ENCODE measurements around the gene RNF169. TPM values are rescaled to one million over a fixed set of nuclear protein-coding genes. Genes with fewer than 3 reads are reported as not detected.

Gene RNF169
- total RNA-seq, 3 donors from 2014 or later, result 12.5 to 22.0 (median 14.0) TPM

GRCh38 chr11:74847895-74848294, 99.2 kb downstream of the RNF169 start:
- no peaks in the 10 kb centered on the region for H3K9me3 ChIP-seq
- DNase-seq, result no peak
- no peaks in the 10 kb centered on the region for H3K36me3 ChIP-seq (ENCODE audit: low read depth)
- ATAC-seq, result no peak
- intact Hi-C loops (cut with DNase I, micrococcal nuclease), result no loop called here
- no peak overlapping the region for H3K4me3 ChIP-seq
- TF ChIP-seq CTCF (IDR thresholded peaks at IDR 0.05), result no peak
- H3K4me1 ChIP-seq (ENCODE audit: low read depth), result no peaks in the 10 kb centered on the region

- intact Hi-C loops (cut with DNase I, micrococcal nuclease), result no loop called here
- DNase-seq (no peak), ATAC-seq (no peak)
- TF ChIP-seq CTCF (IDR thresholded peaks at IDR 0.05), result no peak
- no peaks in the 10 kb centered on the region for H3K36me3 ChIP-seq (ENCODE audit: low read depth)
- no peaks in the 10 kb centered on the region for H3K4me1 ChIP-seq (ENCODE audit: low read depth)
- no peaks in the 10 kb centered on the region for H3K9me3 ChIP-seq
- no peak overlapping the region for H3K4me3 ChIP-seq
Observed at GRCh38 chr11:74849525-74850391, 101.1 kb downstream of the RNF169 start.

GRCh38 chr11:74853223-74853622, 104.6 kb downstream of the RNF169 start:
- Histone ChIP-seq H3K9me3 (no peaks in the 10 kb centered on the region), H3K4me3 (no peak overlapping the region), H3K4me1 (ENCODE audit: low read depth) (no peaks in the 10 kb centered on the region), H3K36me3 (ENCODE audit: low read depth) (no peaks in the 10 kb centered on the region)
- ATAC-seq, result no peak
- no peak for DNase-seq
- intact Hi-C loops (cut with DNase I, micrococcal nuclease), result no loop called here
- no peak for TF ChIP-seq CTCF (IDR thresholded peaks at IDR 0.05)

- intact Hi-C loops (cut with DNase I, micrococcal nuclease), result no loop called here
- H3K36me3 ChIP-seq (ENCODE audit: low read depth), result no peaks in the 10 kb centered on the region
- H3K4me1 ChIP-seq (ENCODE audit: low read depth), result no peaks in the 10 kb centered on the region
- ATAC-seq, result no peak
- no peak for TF ChIP-seq CTCF (IDR thresholded peaks at IDR 0.05)
- H3K9me3 ChIP-seq, result peaks cover 22% of the 10 kb centered on the region
- no peak overlapping the region for H3K4me3 ChIP-seq
- DNase-seq, result no peak
Observed at GRCh38 chr11:74860743-74861142, 112.1 kb downstream of the RNF169 start.

- ATAC-seq (no peak), DNase-seq (no peak)
- no peak for TF ChIP-seq CTCF (IDR thresholded peaks at IDR 0.05)
- intact Hi-C loops (cut with DNase I, micrococcal nuclease), result no loop called here
- Histone ChIP-seq H3K9me3 (peaks cover 49% of the 10 kb centered on the region), H3K4me1 (ENCODE audit: low read depth) (no peaks in the 10 kb centered on the region), H3K36me3 (ENCODE audit: low read depth) (no peaks in the 10 kb centered on the region), H3K4me3 (no peak overlapping the region)
Observed at GRCh38 chr11:74863410-74863809, 114.8 kb downstream of the RNF169 start.

All from mucosa of descending colon (tissue), 3 donors.